NB4 (cell line): ENCODE results near the gene KATNAL2.

Source experiments
- DNase-seq: peaks from one replicate; pipeline ENCODE4 v3.0.0; 2010; ENCODE audit warnings: low read depth
- H3K4me3 ChIP-seq: one replicate; pipeline ENCODE4 v1.5.1; 2011; ENCODE audit warnings: mild to moderate bottlenecking, low read depth, low read length, moderate library complexity
- CTCF ChIP-seq: IDR thresholded peaks from one replicate; pipeline ENCODE4 v1.5.1; 2012; ENCODE audit warnings: low read depth, low read length
- MYC ChIP-seq: IDR thresholded peaks from 2 replicates; pipeline ENCODE4 v1.6.1; 2011; ENCODE audit warnings: low read depth, low read length
- POLR2A ChIP-seq: IDR thresholded peaks from 2 replicates; pipeline ENCODE4 v1.6.1; 2011; ENCODE audit warnings: mild to moderate bottlenecking; ENCODE audit not compliant: insufficient read length; ENCODE audit errors: extremely low read depth
- TF ChIP-seq, protein P1 (sequence below): IDR thresholded peaks from 2 replicates; pipeline ENCODE4 v1.6.1; 2011; ENCODE audit warnings: low read depth, low read length

The KATNAL2 gene

GRCh38 chr18:47062471-47062870 lies 145.1 kb downstream of the KATNAL2 start:
- DNase-seq = no peak
- no peak overlapping the region for H3K4me3 ChIP-seq
- TF ChIP-seq CTCF (no peak), MYC (no peak), POLR2A (no peak)
- TF ChIP-seq, protein P1, sequence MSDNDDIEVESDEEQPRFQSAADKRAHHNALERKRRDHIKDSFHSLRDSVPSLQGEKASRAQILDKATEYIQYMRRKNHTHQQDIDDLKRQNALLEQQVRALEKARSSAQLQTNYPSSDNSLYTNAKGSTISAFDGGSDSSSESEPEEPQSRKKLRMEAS = no peak

GRCh38 chr18:47063096-47063495 lies 145.7 kb downstream of the KATNAL2 start:
- TF ChIP-seq MYC (no peak), POLR2A (no peak), CTCF (no peak)
- TF ChIP-seq, protein P1 = no peak

DNA sequence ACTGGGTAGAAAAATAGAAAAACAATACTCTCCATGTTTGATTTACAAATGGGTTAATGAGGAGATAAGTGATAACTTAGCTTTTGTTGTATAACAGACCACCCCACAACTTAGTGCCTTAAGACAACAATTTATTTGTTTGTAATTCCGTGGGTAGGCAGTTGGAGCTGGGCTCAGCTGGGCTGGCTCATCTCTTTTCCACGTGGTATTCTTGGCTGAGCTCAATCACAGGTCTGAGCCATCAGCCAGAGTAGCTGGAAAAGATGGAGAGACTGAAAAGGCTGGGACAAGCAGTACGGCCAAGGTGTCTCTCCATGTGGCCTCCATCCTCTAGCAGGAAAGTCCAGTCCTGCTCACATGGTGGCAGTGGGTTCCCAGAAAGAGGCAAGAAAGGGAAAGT lies 150.2 kb downstream of the KATNAL2 start:
- no peak for DNase-seq
- no peak for TF ChIP-seq POLR2A
- TF ChIP-seq, protein P1 = no peak
- TF ChIP-seq MYC = no peak
- no peak overlapping the region for H3K4me3 ChIP-seq

More at GRCh38 chr18:47063096-47063495, 145.7 kb downstream of the KATNAL2 start:
- DNase-seq = no peak
- H3K4me3 ChIP-seq = no peak overlapping the region

- no peak for TF ChIP-seq MYC
- TF ChIP-seq, protein P1 = no peak
- no peak overlapping the region for H3K4me3 ChIP-seq
Measured at GRCh38 chr18:47075098-47075883, 157.9 kb downstream of the KATNAL2 start.

DNA sequence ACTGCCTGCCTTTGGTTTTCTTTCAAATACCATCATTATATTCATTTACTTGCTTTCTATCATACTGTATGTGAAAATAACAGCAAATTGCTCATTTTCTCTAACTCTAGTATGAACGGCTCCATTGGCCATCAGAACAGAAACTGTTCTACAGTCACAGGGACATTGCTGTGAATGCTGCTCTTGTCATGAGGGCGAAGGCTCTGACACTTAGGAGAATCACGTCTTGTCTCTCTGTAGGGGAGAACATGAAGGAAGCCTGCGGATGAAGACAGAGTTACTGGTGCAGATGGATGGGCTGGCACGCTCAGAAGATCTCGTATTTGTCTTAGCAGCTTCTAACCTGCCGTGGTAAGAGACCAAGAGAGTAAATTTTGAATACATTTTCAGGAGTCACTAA lies 159.7 kb downstream of the KATNAL2 start:
- DNase-seq = no peak
- TF ChIP-seq POLR2A (no peak), MYC (no peak), CTCF (no peak)
- TF ChIP-seq, protein P1 = no peak
- H3K4me3 ChIP-seq = no peak overlapping the region

More at GRCh38 chr18:47075098-47075883, 157.9 kb downstream of the KATNAL2 start:
- DNase-seq = no peak

DNA sequence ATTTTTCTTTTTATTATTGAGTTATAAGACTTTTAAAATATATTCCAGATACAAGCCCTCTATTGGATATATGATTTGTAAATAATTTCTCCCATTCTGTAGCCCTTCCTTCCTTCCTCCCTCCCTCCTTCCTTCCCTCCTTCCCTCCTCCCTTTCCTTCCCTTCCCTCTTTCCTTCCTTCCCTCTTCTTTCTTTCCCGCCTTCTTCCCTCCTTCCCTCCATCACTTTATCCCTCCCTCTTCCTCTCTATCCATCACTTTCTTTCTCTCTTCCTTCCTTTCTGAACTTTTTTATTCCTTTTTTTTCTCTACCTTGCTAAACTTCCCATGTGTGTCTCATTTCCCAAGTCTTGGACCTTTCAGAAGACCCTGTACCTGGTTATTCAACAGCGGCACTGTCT lies 163.5 kb downstream of the KATNAL2 start:
- no peak for DNase-seq
- H3K4me3 ChIP-seq = no peak overlapping the region
- no peak for TF ChIP-seq CTCF
- TF ChIP-seq, protein P1 = no peak
- no peak for TF ChIP-seq MYC
- no peak for TF ChIP-seq POLR2A
